HG03066 (cell line): ENCODE measurements around the gene L1CAM.
"Not testable (repeated sequence)": the region's sequence is repeated elsewhere in the genome, so short reads cannot be mapped to it uniquely, and the experiment has no call there.

ENCODE experiments used
- ATAC-seq: cut with Tn5 transposase; IDR thresholded peaks from one replicate; pipeline ENCODE4 v1.9.1; 2021; ENCODE audit warnings: low read depth; ENCODE audit not compliant: unreplicated experiment

Gene L1CAM

GRCh38 chrX:153832728-153833127, 53.2 kb downstream of the L1CAM start:
- no peak for ATAC-seq

- ATAC-seq: no peak
These were observed 54.4 kb downstream of the L1CAM start for GRCh38 chrX:153831429-153832150.

GRCh38 chrX:153830640-153831428, 55.1 kb downstream of the L1CAM start:
- ATAC-seq: no peak

GRCh38 chrX:153829799-153830639, 56.0 kb downstream of the L1CAM start, which contains the start of gene PDZD4:
PDZD4 (minus strand) TSS chrX:153830544; CDS start chrX:153830298, 246 bp downstream.
- ATAC-seq: no peak

- ATAC-seq: no peak
These were observed 56.5 kb downstream of the L1CAM start for GRCh38 chrX:153829549-153829798.

GRCh38 chrX:153828723-153829548, 57.0 kb downstream of the L1CAM start:
- no peak for ATAC-seq

- ATAC-seq: no peak
These were observed 57.7 kb downstream of the L1CAM start for GRCh38 chrX:153828308-153828707.

GRCh38 chrX:153827903-153828302, 58.1 kb downstream of the L1CAM start:
- ATAC-seq: no peak

- ATAC-seq: no peak
These were observed 59.0 kb downstream of the L1CAM start for GRCh38 chrX:153827016-153827415.

GRCh38 chrX:153825042-153825441, 60.9 kb downstream of the L1CAM start:
- ATAC-seq: no peak

- no peak for ATAC-seq
These were observed 61.6 kb downstream of the L1CAM start for GRCh38 chrX:153824348-153824747.

GRCh38 chrX:153821066-153821465, 64.9 kb downstream of the L1CAM start:
- ATAC-seq: no peak

- ATAC-seq: no peak
These were observed 65.4 kb downstream of the L1CAM start for GRCh38 chrX:153820601-153821000.

- no peak for ATAC-seq
These were observed 66.5 kb downstream of the L1CAM start for GRCh38 chrX:153819384-153820040.

- ATAC-seq: no peak
These were observed 67.2 kb downstream of the L1CAM start for GRCh38 chrX:153818571-153819383.

GRCh38 chrX:153818064-153818463, 67.9 kb downstream of the L1CAM start:
- not testable (repeated sequence) for ATAC-seq

- ATAC-seq: no peak
These were observed 68.9 kb downstream of the L1CAM start for GRCh38 chrX:153816831-153817690.
